IPS-NIHi7 (cell line): Measurements from ENCODE around the gene DIPK1A.

Source experiments
- DNase-seq: peaks from one replicate; pipeline ENCODE4 v3.0.0; 2012; ENCODE audit warnings: mixed read lengths; ENCODE audit errors: extremely low spot score

DIPK1A gene

DNA sequence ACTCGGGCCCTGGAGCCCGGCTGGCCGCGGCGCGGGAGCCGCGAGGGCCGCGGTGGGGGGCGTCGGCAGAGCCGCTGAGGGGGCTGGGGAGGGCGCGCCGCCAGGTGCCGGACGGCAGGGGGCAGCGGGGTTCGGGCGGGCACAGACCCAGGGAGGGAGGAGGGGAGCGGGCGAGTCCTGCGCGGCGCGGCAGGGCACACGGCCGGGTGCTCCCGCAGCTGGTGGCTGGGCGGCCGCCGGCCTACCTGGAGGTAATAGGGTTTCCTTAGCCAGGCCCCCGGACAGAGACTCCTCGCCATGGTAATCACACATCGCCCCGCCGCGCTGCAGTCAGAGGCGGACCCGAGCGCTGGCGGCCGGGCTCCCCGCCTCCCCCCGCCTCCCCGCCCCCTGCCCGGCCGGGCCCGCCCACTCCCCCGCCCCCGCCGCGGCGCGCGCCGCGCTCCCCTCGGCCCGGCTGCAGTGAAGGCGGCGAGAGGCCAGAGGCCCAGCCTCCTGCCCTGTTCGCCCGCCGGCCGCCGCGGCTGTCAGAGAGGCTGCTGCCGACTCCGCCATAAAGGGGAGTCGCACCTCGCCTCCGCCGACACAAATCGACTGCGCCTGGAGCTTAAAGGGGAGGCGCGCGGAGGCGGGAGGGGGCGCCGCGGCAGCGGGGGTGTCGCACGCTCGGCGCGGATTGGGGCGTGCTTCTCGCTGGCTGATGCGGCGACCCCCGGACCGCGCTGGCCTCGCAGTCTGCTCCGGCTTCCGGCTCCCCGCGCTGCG is at the start of gene DIPK1A:
DIPK1A (minus strand) TSS at position 332 of the 765 bp plus-strand sequence; CDS start at position 299, 33 bp downstream.
- peak; percentile 85 for DNase-seq

DNA sequence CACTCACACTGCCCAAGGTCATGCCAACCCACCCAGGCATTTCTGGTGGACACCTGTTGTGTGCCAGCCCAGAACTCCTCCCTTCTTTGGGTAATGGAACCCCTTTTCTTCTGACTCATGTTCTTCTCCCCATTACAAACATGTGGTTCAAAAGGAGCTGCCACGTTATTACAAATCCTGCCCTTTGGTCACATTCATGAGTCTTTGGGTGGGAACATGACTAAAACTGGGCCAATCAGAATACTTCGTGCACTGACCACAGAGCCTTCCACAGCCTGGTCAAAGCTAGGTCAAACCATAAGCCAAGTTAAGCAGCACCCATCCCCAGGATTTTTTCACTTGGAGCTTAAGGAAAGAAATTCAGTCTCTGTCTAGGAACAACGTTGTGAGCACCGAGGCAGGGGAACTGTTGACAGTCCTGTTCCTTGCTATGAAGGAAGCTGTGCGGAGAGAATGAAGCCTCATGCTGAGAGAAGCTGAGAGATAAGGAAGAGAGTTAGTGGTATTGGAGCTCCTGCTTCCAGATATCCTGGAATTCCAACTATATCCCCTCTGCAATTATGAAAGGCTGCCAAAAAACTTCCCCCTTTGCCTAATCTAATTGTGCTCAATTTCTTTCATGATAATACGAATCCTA is 46.8 kb upstream of the DIPK1A start:
- no peak for DNase-seq

DNA sequence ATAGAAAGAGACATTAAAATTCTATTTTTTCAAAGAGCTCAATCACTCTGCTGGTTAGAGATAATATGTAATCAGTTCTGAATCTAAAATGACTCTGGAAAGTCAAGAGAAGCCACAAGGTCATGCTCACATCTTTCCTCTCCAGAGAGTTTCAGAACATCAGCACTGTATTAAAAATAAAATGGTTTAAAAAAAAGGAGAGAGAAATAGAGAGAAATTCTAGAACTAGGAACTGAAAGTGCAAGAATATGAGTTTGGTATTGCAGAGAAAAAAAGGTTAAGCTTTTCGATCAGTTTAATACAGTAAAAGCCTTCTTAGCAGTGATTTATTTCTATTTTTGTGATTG is 44.0 kb upstream of the DIPK1A start:
- DNase-seq: no peak

- DNase-seq: no peak
Observed at GRCh38 chr1:93004566-93005251, 43.4 kb upstream of the DIPK1A start.

DNA sequence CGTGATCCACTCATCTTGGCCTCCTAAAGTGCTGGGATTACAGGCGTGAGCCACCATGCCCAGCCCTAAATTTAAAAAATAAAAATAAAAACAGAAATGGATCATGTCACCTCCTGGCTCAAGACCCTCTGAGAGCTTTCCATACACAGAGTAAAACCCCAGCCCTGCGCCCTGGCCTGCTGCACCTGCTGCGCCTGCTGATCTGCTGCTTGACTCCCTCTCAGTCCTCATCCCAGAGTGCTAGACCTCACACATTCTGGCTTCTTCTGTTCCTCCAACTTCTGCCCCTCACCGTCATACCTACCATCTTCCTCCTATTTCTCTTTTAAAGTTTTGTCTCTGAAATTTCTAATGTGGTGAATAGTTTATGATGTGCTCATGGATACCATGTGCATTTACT is 42.7 kb upstream of the DIPK1A start:
- DNase-seq: no peak

- no peak for DNase-seq
Observed at GRCh38 chr1:93002781-93003180, 41.5 kb upstream of the DIPK1A start.

- DNase-seq: no peak
Observed at GRCh38 chr1:93001893-93002292, 40.6 kb upstream of the DIPK1A start.

GRCh38 chr1:93000751-93001175 is 39.5 kb upstream of the DIPK1A start:
- no peak for DNase-seq

- peak; percentile 63 for DNase-seq
Observed at GRCh38 chr1:93000291-93000690, 39.0 kb upstream of the DIPK1A start.

- no peak for DNase-seq
Observed at GRCh38 chr1:92998821-92999220, 37.6 kb upstream of the DIPK1A start.

- no peak for DNase-seq
Observed at GRCh38 chr1:92995441-92996430, 34.5 kb upstream of the DIPK1A start.

- DNase-seq: peak; percentile 71
Observed at GRCh38 chr1:92994105-92994712, 32.9 kb upstream of the DIPK1A start.

GRCh38 chr1:92993581-92993980 is 32.3 kb upstream of the DIPK1A start:
- DNase-seq: no peak

GRCh38 chr1:92992877-92993276 is 31.6 kb upstream of the DIPK1A start:
- DNase-seq: no peak

DNA sequence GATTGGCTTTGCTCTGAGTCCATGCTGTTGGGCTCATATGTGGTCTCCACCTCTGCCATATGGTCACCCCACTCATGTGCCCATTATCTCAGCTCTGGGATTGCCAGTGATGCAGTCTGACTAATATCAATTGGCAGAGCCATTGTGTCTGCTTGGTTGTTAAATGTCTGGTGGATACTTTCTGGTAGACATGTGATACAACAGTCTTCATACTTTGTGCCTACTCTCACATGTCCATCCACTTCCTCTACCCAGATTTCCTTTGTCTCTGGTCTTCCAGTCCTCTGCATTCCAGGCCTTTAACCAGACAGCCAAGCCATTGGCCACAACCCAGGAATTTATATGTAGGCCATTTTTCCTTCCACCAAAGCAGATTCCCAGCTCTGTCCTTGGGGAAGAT is 30.8 kb upstream of the DIPK1A start:
- no peak for DNase-seq

DNA sequence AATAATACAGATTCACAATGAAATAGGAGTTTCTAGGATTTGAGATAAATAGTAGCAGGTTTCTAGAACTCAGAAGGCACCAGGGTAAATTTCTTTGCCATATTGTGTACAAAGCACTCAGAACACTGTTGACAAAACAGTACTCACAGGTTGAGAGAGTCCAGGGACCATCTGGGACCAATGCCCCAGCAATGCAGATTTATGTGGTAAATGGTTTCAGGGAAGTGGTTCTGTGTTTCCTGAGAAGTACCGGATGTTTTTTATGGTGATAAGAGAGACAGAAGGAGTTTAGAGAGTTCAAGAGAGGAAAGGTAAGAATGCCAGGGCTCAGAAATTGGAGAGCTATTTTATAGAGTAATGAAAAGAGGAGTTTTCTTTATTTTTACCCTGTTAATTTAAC is 29.6 kb upstream of the DIPK1A start:
- no peak for DNase-seq

GRCh38 chr1:92989936-92990583 is 28.8 kb upstream of the DIPK1A start:
- no peak for DNase-seq

DNA sequence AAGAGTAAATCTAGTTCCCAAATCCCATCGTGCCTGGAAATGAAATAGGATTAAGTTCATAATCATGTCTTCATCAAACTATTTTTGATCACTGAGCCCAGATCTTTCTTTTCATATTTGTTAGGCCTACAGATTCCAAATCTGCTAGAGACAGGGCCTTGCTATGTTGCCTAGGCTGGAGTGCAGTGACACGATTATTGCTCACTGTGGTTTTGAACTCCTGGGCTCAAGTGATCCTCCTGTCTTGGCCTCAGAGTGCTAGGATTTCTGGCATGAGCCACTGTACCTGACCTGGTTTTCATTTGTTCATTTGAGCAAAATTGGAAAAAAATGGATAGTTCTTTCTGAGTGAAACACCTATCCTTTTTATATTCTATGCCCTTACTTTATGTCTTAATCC is 28.0 kb upstream of the DIPK1A start:
- DNase-seq: no peak

DNA sequence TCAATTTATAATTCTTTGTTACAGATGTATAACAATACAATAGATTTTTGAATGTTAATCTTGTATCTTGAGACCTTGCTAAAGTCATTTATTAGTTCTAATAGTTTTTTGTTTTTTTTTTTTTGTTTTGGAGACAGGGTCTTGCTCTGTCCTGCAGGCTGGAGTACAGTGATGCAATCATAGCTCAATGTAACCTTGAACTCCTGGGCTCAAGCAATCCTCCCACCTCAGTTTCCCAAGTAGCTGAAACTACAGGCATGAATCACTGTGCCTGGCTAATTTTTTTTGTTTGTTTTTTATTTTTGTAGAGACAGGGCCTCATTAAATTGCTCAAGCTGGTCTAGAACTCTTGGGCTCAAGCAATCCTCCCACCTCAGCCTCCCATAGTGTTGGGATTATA is 26.2 kb upstream of the DIPK1A start:
- no peak for DNase-seq

DNA sequence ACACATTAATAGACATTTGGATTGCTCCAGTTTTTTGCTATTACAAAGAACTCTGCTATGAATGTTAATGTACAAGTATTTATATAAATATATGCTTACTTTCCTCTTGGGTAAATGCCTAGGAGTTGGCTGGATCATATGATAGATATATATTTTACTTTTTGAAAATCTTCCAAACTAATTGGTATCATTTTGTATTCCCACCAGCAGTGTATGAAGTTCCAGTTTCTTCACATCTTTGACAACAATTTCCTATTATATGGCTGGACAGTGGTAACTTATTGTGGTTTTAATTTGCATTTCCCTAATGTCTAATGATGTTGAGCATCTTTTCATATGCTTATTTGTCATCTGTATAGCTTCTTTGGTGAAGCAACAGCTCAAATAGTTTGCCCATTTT is 23.8 kb upstream of the DIPK1A start:
- DNase-seq: no peak
